SJCRH30 (cell line): ENCODE results near the gene NDRG4. TPM values are rescaled to one million over a fixed set of nuclear protein-coding genes. Genes with fewer than 3 reads are reported as not detected.
A peak's percentile ranks its signal among the peaks of the same experiment; 100 is the strongest.

Experiments used
- DNase-seq, 2 experiments: peaks; one replicate each; pipeline ENCODE4 v3.0.0-alpha.2; 2015 to 2020
- H3K27ac ChIP-seq: fragments of 250-450 bp; sonication (Bioruptor Pico); 2 replicates; pipeline ENCODE4 v1.5.1; 2020; ENCODE audit warnings: mild to moderate bottlenecking, moderate library complexity
- H3K27me3 ChIP-seq: fragments of 250-450 bp; sonication (Bioruptor Pico); 2 replicates; pipeline ENCODE4 v1.5.1; 2020; ENCODE audit warnings: mild to moderate bottlenecking, moderate library complexity
- H3K36me3 ChIP-seq: fragments of 250-450 bp; sonication (Bioruptor Pico); 2 replicates; pipeline ENCODE4 v1.5.1; 2020; ENCODE audit warnings: mild to moderate bottlenecking, moderate library complexity
- H3K4me1 ChIP-seq: fragments of 250-450 bp; sonication (Bioruptor Pico); 2 replicates; pipeline ENCODE4 v1.5.1; 2020; ENCODE audit warnings: mild to moderate bottlenecking, moderate library complexity
- H3K4me3 ChIP-seq: fragments of 250-450 bp; sonication (Bioruptor Pico); 2 replicates; pipeline ENCODE4 v1.5.1; 2020; ENCODE audit warnings: mild to moderate bottlenecking, moderate library complexity
- H3K9me3 ChIP-seq: fragments of 250-450 bp; sonication (Bioruptor Pico); replicated peaks from 2 replicates; pipeline ENCODE4 v1.5.1; 2020; ENCODE audit warnings: mild to moderate bottlenecking, moderate library complexity
- total RNA-seq: library from RNA; depleted of rRNA; stranded (reverse); fragments of >200 nt; shearing (Covaris generic); gene quantifications from 2 replicates; pipeline ENCODE4 v1.2.3, GENCODE V29; 2014; rRNA removed

The NDRG4 gene, protein sequence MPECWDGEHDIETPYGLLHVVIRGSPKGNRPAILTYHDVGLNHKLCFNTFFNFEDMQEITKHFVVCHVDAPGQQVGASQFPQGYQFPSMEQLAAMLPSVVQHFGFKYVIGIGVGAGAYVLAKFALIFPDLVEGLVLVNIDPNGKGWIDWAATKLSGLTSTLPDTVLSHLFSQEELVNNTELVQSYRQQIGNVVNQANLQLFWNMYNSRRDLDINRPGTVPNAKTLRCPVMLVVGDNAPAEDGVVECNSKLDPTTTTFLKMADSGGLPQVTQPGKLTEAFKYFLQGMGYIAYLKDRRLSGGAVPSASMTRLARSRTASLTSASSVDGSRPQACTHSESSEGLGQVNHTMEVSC
- total RNA-seq, result 8.7 and 9.0 TPM in 2 replicates

DNA sequence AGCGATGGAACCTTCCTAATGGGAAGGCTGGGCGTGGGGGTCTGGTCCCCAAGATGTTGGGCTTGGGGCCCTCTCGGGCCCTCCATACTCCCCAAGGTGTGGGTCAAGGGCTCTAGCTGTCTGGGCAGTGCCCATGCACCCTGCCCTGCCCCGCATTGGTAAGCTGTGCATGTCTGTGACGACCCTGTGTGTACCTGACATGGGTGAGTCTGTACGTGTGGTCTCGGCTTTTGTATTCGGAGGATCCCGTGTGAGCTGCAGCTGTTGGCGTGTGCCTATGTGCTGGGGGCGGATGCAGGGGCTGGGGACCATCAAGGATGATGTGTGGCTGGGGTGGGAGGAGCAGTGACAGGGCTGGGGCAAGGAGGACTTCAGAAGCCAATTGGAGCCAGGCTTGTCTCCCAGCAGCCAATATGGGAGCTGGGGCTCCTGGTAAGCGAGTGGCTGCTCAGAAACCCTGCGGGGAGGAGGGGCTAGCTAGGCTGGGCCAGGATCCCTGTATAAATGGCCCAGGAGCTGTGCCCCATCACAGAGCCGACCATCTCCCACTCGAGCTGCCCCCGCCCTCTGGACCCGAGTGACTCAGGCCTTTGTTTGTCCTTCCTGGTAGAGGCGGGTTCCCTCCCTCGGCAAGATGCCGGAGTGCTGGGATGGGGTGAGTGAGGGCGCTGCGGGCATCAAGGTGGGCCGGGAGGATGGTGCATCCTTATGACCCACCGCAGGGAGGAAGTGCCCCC is at the start of gene NDRG4:
Gene NDRG4, plus strand, starts transcription at position 529 of the 737 bp plus-strand sequence. Its CDS starts 106 bp downstream, at position 635.
- H3K27ac ChIP-seq, result no peak within 1 kb of the TSS
- peak within 1 kb of the TSS; percentile 58 for H3K4me3 ChIP-seq
- DNase-seq, result peak; percentile 97 to 99
- no peaks in the 10 kb centered on the region for H3K27me3 ChIP-seq
- H3K36me3 ChIP-seq, result no peaks in the 10 kb centered on the region
- no peaks in the 10 kb centered on the region for H3K9me3 ChIP-seq
- peaks cover 19% of the 10 kb centered on the region; the same call in 1 of the 2 replicates for H3K4me1 ChIP-seq

DNA sequence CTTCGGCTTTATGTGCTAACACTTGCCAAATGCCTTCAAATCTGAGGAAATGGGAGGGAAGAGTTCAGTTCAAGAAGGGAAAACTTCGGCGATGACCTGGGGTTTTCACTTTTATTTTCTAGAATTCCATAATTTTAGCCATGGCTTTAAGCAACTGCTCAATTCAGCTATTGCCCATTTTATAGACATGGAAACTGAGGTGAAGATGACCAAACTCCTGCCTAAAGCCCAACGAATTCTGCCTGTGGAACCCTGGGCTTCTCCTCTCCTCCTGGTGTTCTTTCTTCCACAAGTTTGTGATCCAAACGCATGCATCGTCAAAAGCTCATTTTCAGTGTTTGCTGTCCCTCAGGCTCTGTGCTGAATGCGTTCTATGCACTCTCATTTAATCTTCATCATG is 49.4 kb upstream of the NDRG4 start:
- no peak overlapping the region for H3K27ac ChIP-seq
- H3K27me3 ChIP-seq, result peaks cover 6% of the 10 kb centered on the region; the same call in 1 of the 2 replicates
- H3K4me1 ChIP-seq, result no peaks in the 10 kb centered on the region

DNA sequence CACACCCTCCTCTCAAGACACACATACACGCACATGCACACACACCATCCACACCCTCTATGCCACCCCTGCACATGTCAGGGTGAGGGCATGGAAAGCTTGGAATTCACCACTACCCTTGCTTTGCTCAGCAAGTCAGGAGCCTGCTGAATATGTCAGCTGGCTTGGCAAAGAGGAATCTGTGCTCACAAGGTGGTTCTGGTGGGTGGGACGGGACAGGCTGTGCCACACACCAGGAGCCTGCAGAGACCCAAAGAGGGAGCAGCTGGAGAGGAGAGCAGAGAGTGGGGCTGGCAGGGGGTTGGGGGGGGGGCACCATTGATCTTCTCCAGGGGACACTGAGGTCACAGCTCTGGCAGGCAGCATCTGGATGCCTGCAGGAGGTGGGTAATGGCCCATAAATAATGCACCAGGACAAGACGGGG is 48.7 kb upstream of the NDRG4 start:
- no peaks in the 10 kb centered on the region for H3K4me1 ChIP-seq
- no peak overlapping the region for H3K27ac ChIP-seq
- H3K4me3 ChIP-seq, result no peak overlapping the region
- no peaks in the 10 kb centered on the region for H3K9me3 ChIP-seq
- no peaks in the 10 kb centered on the region for H3K36me3 ChIP-seq
- no peak for DNase-seq
- H3K27me3 ChIP-seq, result peaks cover 6% of the 10 kb centered on the region; the same call in 1 of the 2 replicates

More for the DNA sequence above, 49.4 kb upstream of the NDRG4 start:
- Histone ChIP-seq H3K4me3 (no peak overlapping the region), H3K36me3 (no peaks in the 10 kb centered on the region), H3K9me3 (no peaks in the 10 kb centered on the region)
- DNase-seq, result no peak

DNA sequence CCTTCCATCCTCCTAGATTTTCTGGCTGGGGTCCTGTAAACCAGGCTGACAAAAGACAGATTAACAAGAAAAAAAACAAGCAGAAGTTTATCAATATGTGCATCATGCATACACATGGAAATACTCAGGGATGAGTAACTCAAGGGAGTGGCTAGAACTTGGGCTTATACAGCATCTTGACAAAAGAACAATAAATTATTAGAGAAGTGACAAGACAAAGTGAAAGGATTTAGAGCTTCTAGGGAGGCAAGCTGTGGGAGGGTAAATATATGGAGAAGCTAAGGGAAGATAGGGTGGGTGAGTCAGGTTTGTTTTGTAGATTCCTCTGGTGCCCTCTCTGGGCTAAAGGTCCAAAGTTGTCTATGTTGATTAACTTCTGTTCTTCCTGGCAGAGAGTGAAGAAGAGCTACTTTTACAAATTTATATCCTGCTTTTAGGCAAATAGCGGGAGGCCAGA is 48.0 kb upstream of the NDRG4 start:
- peaks cover 9% of the 10 kb centered on the region for H3K27me3 ChIP-seq
- H3K4me1 ChIP-seq, result no peaks in the 10 kb centered on the region
- H3K4me3 ChIP-seq, result no peak overlapping the region
- H3K36me3 ChIP-seq, result no peaks in the 10 kb centered on the region
- no peak overlapping the region for H3K27ac ChIP-seq
- DNase-seq, result no peak
- no peaks in the 10 kb centered on the region for H3K9me3 ChIP-seq

DNA sequence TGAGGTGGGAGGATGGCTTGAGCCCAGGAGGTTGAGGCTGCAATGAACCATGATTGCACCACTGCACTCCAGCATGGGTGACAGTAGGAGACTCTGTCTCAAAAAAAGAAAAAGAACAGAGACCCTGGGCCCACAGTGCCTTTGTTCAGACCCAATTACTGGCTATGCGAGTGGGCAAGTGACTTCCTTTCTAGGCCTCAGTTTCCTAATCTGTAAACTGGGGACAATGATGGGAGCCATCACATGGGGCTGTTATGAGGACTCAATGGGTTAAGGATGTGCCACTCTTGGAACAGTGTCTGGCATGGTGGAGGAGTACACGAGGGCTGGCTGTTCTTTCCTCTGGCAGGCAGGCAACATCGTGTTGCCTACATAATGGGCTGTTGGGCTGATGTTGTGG is 47.3 kb upstream of the NDRG4 start:
- no peaks in the 10 kb centered on the region for H3K9me3 ChIP-seq
- H3K27me3 ChIP-seq, result peaks cover 9% of the 10 kb centered on the region
- no peaks in the 10 kb centered on the region for H3K36me3 ChIP-seq
- H3K4me1 ChIP-seq, result no peaks in the 10 kb centered on the region
- H3K27ac ChIP-seq, result no peak overlapping the region
- no peak overlapping the region for H3K4me3 ChIP-seq
- no peak for DNase-seq

DNA sequence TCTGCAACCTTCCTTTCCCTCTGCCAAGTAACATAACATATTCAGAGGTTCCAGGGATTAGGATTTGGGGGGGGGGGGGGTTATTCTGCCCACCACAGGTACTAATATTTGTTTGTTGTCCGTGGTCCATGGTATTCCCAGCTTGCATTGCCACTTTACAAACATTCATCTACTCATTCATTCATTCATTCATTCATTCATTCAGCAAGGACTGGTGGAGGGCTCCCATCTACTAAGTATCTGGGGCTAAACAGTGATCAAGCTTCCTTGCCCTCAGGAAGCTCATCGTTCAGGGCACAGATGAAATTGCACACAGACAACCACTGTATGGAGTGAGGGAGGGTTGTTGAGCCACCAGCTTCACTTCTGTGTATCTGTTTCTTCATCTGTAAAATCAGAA is 45.8 kb upstream of the NDRG4 start:
- H3K4me1 ChIP-seq, result no peaks in the 10 kb centered on the region
- H3K9me3 ChIP-seq, result no peaks in the 10 kb centered on the region
- no peaks in the 10 kb centered on the region for H3K36me3 ChIP-seq
- DNase-seq, result no peak
- no peak overlapping the region for H3K4me3 ChIP-seq
- H3K27me3 ChIP-seq, result peaks cover 15% of the 10 kb centered on the region
- H3K27ac ChIP-seq, result no peak overlapping the region

DNA sequence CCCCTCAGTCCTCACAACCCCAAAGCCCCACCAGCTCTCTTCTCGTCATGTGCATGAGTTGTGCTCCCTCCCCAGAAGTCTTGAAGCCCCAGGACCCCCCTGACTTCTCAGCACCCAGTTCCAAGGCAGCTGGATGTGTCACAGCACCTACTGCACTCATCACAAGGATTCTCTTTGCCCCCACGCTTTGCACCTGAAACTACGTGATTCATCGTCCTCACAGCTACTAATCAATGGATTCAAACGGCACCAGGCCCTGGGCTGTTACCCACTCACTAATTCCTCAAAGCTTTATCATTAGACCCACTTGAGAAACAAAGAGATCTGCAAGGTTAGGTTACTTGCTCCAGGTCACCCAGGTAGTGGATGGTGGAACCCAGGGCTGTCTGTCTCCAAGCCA is 45.1 kb upstream of the NDRG4 start:
- DNase-seq, result no peak
- no peaks in the 10 kb centered on the region for H3K36me3 ChIP-seq
- no peak overlapping the region for H3K4me3 ChIP-seq
- H3K27ac ChIP-seq, result no peak overlapping the region
- H3K27me3 ChIP-seq, result peaks cover 15% of the 10 kb centered on the region
- H3K4me1 ChIP-seq, result no peaks in the 10 kb centered on the region
- H3K9me3 ChIP-seq, result no peaks in the 10 kb centered on the region

DNA sequence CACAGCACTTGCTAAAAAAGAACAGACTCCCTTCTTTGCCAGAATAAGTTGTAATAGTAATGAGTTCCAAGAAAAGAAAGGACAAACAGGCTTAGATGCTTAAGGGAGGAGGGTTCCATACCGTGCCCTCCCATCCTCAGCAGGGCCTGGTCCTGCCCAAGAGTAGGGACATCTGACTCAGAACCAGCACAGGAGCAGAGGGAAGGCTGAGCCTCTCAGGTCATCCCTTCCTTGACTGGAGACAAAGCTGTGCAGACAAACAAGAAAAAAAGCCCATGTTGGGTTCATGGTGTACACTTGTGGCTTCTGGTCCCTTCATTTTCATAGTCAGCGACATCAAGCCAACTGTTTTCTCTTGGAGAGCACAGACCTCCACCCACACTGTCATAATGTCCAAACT is 44.2 kb upstream of the NDRG4 start:
- H3K4me3 ChIP-seq, result no peak overlapping the region
- no peak overlapping the region for H3K27ac ChIP-seq
- no peaks in the 10 kb centered on the region for H3K4me1 ChIP-seq
- peaks cover 15% of the 10 kb centered on the region for H3K27me3 ChIP-seq
- no peak for DNase-seq
- no peaks in the 10 kb centered on the region for H3K9me3 ChIP-seq
- no peaks in the 10 kb centered on the region for H3K36me3 ChIP-seq

DNA sequence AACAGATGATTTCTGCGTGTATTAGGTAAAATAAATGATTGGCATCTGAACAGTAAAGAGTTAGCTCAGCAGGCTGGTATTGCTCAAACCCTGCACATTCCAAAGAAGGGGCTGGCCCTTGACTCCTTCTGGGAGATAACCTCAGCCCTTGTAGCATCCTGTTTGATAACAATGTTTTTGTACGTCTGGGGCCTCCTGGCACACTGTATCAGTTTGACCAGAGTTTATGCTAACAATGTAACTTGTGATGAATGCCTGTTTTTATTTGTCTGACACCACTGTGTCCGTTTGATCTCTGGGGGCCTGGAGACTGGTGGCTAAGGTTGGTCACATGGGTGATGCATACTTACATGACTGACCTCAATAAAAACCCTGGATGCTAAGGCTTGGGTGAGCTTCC is 43.8 kb upstream of the NDRG4 start:
- no peaks in the 10 kb centered on the region for H3K9me3 ChIP-seq
- H3K4me3 ChIP-seq, result no peak overlapping the region
- H3K27ac ChIP-seq, result no peak overlapping the region
- H3K4me1 ChIP-seq, result no peaks in the 10 kb centered on the region
- H3K36me3 ChIP-seq, result no peaks in the 10 kb centered on the region
- no peak for DNase-seq
- peaks cover 17% of the 10 kb centered on the region for H3K27me3 ChIP-seq

DNA sequence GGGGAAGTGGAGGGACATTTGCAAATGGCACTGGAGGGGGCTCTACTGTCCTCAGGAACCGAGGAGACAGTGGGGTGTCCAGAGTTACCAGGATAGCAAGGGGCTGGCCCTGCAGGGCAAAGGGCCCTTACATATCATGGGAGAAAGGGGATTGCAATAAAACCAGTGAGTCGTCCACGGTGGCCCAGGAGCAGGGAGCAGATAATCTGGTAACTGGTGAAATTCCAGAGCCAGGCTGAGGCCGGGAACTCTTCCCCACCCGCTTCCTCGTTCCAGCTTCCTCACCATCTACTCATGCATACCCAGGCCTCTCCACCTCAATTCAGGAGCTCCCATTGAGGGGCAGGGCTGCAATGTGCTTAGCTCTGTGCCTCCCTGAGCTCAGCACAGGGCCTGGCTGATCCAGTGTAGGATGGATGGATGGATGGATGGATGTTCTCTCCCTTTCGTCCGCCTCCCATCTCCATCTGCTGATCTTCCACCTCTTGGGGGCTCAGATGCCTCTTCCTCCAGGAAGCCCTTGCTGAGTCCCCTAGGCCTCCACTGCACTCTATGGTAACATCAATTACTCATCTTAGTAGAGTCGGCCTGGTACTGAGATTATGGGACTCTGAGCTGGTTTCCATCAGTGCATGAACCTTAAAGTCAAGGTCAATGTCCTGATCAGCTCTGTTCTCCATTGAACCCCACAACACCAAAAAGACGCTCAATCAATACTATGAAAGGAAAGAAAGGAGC is 41.2 kb upstream of the NDRG4 start:
- Histone ChIP-seq H3K4me3 (no peak overlapping the region), H3K36me3 (no peaks in the 10 kb centered on the region), H3K4me1 (no peaks in the 10 kb centered on the region), H3K27ac (no peak overlapping the region), H3K27me3 (peaks cover 23% of the 10 kb centered on the region), H3K9me3 (no peaks in the 10 kb centered on the region)
- DNase-seq, result no peak

DNA sequence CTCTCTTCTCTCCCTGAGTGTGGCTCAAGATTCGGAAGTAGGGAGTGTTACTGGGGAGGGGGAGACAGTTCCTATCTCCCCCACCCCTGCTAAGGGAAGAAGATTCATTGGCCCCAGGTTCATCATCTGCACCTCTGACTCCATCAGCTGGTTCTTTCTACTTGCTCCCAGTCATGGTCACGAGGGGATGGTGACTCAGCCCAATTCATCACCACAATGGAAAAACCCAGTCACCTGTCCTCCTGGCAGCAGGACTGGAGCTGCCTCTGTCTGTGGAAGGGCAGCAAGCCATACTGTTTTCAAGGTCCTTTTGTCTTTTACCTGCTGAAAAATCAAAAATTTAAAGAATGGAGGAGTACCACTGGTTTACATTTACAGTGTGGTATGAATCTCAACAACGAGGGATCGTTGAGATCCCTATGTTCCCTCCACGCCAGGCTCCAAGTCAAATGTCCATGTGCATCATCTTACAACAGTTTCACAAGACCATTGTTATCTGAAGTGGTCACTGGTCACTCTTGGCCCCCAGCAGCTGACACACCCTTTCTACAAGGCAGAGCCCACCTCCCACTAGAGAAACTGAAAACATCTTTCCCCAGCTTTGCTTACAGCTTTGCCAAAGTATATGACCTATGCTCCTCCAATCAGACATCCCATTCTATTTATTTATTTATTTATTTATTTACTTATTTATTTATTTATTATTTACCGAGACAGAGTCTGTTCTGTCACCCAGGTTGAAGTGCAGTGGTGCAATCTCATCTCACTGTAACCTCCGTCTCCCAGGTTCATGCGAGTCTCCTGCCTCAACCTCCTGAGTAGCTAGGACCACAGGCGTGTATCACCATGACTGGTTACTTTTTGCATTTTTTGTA is 40.4 kb upstream of the NDRG4 start:
- Histone ChIP-seq H3K4me1 (no peaks in the 10 kb centered on the region), H3K27me3 (peaks cover 23% of the 10 kb centered on the region), H3K36me3 (no peaks in the 10 kb centered on the region), H3K9me3 (no peaks in the 10 kb centered on the region), H3K4me3 (no peak overlapping the region), H3K27ac (no peak overlapping the region)
- peak in 1 of 2 experiments; percentile 14 for DNase-seq

DNA sequence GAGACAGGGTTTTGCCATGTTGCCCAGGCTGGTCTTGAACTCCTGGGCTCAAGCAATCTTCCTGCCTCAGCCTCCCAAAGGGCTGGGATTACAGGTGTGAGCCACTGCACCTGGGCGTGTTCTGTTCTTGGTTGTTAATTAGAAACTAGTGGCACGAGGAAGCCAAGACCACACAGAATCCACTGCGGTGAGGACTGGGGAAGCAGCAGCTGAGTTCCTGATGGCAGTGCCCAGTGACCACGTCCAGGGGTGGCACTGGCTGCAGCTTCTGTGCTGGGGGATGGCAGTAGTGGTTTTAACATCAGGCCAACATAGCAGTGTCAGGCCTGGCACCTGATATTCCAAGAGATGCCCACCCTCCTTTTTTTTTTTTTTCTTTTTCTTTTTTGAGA is 39.7 kb upstream of the NDRG4 start:
- H3K9me3 ChIP-seq, result no peaks in the 10 kb centered on the region
- no peaks in the 10 kb centered on the region for H3K4me1 ChIP-seq
- no peak overlapping the region for H3K4me3 ChIP-seq
- no peak for DNase-seq
- H3K27me3 ChIP-seq, result peaks cover 21% of the 10 kb centered on the region
- H3K36me3 ChIP-seq, result no peaks in the 10 kb centered on the region
- H3K27ac ChIP-seq, result no peak overlapping the region

DNA sequence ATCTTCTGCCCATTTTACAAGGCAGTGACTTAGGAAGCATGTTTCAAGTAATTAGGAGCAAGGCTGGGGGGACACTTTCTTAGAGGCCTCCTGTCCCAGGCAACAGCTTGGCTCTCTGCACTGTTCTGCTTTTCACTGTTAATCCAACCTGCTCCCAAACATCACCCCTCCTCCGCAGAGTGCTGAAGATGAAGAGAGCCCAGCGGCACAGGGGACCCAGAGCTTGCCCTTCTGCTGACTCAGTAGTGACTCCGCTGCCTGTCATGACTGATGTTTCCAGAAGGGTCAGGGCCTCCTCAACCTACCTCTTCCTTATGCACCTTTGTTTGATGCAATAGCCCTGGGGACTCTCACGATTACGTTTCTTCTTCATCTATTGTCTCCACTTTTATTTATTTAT is 38.9 kb upstream of the NDRG4 start:
- Histone ChIP-seq H3K36me3 (no peaks in the 10 kb centered on the region), H3K27ac (no peak overlapping the region), H3K9me3 (no peaks in the 10 kb centered on the region), H3K4me3 (no peak overlapping the region), H3K27me3 (peaks cover 20% of the 10 kb centered on the region), H3K4me1 (no peaks in the 10 kb centered on the region)
- no peak for DNase-seq

DNA sequence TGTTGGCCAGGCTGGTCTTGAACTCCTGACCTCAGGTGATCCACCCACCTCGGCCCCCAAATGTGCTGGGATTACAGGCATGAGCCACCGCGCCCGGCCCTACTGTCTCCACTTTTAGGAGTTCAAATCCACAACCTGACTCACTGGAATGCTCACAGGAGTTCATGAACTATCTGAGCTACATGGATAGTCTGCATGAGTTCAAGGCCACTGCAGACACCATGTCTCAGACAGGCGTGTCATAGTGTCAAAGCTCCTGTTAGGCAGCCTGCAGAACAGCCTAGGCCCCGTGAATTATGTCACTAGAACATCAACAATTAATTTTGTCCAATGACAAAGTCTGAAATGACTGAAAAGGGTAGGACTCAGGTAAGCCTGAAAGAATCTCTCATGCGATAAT is 38.3 kb upstream of the NDRG4 start:
- Histone ChIP-seq H3K4me3 (no peak overlapping the region), H3K9me3 (no peaks in the 10 kb centered on the region), H3K27ac (no peak overlapping the region), H3K4me1 (no peaks in the 10 kb centered on the region), H3K27me3 (peaks cover 19% of the 10 kb centered on the region), H3K36me3 (no peaks in the 10 kb centered on the region)
- DNase-seq, result no peak
